Measurements from ENCODE around the gene PHLPP1.

The PHLPP1 gene

GRCh38 chr18:62856294-62856693 is 141.0 kb downstream of the PHLPP1 start:
- DNase-seq, result no peak

- no peak for DNase-seq
Observed at GRCh38 chr18:62857263-62857976, 142.1 kb downstream of the PHLPP1 start.

DNA sequence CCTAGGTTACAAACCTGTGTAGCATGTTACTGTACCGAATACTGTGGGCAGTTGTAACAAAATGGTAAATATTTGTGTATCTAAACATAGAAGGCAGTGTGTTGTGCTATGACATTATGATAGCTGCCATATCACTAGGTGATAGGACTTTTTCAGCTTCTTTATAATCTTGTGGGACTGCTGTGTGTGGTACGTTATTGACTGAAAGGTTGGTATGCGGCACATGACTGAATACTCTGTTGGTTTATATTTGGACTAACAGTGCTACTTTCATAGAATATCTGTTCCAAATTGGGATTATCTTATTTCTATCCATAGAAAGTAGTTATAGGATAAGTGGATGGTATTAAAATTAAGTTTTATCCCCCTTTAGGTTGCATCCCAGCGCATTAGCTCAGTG is 144.7 kb downstream of the PHLPP1 start:
- DNase-seq, result no peak

DNA sequence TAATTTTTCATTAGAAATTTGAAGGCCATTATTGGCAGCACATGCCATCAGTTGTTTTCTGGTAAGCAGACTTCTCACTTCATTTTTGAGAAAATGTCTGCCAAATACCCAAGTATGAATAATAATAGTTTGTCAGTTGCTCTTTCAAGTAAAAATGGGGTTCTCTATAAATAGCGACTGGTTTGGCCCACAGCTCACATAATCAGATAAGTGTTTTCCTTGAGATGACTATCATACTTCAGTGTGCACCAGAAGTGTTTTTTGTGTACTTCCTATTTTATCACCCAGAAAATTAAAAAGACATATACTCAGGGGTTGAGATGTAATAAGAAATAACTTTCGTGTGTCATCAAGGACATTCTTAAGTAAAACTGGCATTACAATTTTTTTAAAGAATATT is 147.1 kb downstream of the PHLPP1 start:
- DNase-seq, result no peak

GRCh38 chr18:62863579-62864001 is 148.2 kb downstream of the PHLPP1 start:
- no peak for DNase-seq

GRCh38 chr18:62865498-62865897 is 150.2 kb downstream of the PHLPP1 start:
- no peak for DNase-seq

GRCh38 chr18:62867534-62867933 is 152.2 kb downstream of the PHLPP1 start:
- no peak for DNase-seq

DNA sequence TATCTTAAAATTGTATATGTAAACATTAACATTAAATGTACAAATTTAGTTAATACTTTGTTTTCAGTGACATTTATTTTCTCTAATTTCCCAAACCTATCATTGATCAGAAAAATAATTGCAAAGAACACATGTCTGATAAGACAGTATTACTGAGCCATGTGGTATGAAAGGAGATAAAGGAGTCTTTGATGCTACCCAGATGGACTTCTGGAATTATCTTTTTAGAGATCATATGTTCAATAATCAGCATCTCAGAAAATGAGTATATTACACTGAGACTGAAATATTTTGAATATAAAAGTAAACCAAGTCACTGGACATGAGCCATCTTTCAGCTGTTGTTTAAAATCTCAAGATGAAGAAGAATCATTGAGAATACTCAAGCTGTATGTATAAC is 153.3 kb downstream of the PHLPP1 start:
- DNase-seq, result no peak

DNA sequence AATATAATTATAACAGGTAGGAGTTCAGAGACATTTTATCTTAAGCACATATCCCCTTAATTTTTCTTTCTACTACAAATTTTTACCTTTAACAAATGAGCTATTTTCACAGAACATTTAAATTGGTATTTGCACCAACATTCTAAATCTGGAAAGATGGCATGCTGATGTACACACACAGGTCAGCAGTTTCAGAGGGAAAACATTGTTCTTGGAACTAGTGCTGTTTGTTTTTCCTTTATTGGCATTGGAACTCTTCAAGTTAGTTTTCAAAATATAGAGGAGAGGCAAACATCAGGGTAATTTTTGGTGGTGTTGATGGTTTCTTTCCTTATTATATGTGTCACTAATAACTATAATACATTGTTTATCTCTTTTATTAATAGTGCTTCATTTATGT is 155.3 kb downstream of the PHLPP1 start:
- no peak for DNase-seq

DNA sequence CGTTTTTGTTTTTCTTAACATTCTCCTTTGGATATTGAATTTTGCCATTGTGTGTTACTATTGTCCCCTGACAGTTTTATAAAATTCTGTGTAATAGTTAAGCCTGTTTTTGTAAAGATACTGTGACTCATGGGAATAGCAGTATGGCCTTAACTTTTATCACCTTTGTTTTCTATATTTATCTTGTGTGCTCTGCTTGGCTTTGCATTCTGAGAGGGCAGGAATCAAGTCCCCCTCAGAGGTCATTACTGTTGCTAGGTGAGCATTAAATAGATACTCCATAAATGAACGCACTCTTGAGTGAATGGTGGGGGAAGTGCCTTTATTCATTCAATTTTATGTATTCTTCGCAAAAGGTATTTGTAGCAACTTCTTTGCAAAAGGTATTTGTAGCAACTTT is 160.0 kb downstream of the PHLPP1 start:
- no peak for DNase-seq

DNA sequence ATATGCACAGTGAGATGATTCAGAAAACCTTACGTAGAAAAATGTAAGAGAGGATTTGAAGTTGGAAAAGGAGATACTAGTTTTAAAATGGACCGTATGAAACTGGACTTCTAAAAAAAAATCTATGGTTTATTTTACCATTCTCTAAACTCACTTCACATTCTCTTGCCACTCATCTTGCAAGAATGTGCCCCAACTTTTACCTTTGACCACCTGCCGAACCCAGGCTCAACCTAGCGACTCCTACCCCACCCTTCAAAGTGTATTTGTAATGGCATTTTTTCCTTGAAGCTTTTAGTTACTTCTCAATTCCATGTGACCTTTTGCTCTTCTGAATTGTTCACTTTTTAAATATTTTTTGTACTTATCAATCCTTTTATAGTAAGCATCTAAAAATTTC is 160.8 kb downstream of the PHLPP1 start:
- no peak for DNase-seq

DNA sequence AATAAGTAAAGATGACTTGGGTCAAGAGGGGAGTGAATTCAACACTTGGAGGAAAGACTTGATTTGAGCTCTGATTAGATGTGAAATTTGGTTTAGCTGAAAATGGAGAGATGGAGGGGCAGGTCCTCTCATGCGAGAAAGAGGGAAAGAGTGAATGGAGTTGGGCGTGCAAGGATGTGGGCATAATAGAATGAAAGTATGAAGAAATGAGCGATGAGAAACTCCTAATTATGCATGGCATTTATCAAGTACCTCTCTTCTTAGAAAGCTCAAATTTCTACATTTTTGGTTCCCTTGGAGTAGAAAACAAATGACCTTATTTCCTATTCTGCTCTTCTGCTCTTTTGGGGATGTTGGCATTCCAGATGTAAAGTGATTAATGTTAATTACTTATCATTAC is 161.5 kb downstream of the PHLPP1 start:
- no peak for DNase-seq

DNA sequence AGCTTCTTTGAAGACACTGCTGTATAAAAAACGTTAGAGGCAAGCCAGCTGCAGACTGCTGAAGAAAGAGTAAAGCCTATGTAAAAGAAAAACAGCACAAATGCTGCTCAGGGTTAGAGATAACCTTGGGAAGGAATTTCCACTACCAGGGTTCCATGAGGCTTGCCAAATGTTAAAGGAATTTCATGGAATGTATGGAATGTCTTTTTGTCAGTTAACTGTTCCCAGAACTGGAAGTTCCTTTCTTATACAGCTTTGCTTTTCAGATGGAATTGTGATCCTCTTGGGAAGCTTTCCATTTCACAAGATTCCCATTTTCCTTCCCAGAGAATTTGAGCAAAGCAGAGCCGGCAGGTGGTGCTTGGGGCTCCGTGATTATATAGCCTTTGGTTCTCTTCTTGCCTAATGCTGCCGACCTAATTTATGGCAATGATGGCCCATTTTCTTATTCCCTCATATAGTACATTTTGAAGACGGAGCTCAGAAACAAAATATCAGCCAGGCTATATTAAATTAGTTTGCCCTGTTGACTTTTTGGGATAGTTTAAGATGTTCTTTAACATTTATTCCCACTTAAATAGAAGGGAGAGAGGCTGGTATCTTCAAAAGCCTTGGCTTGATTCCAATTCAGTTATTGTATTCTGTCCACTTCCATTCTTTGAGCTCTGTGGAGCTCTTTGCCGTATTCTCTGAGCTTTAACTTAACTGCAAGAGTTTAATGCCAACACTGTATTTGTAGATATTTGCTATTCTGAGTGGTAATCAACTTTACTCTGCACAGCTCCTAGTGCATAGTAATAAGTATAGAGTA is 162.3 kb downstream of the PHLPP1 start:
- DNase-seq, result peak; percentile 91

- peak; percentile 61 for DNase-seq
Observed at GRCh38 chr18:62878305-62878704, 163.0 kb downstream of the PHLPP1 start.

GRCh38 chr18:62880034-62880433 is 164.7 kb downstream of the PHLPP1 start:
- no peak for DNase-seq

DNA sequence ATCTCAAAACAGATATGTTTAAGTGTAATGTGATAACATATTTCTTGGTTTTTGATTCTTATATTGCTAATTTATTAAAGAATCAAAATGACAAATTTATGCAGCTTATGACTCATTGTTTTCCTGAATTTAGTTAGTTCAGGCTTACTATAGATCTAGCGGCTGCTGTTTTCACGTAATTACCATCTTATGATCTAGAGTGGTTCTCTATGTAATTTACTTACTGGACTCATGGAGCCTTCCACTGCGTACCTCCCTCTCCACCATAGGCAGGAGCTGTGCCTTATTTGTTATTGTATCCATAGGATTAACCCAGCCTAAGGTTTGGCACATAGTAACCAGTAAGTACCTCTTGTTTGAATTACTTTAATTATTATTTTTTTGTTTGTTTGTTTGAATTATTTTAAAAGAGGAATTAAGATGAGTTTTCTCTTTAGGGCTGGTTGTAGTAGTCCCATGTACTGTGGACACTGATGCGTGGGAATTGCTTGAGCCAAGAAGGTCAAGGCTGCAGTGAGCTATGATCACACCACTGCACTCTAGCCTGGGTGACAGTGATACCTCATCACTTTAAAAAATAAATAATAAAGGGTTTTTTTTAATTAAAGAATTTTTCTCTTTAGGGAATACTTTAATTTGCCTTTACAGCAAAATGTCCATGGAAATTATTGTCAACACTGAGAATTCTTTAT is 165.5 kb downstream of the PHLPP1 start:
- no peak for DNase-seq

DNA sequence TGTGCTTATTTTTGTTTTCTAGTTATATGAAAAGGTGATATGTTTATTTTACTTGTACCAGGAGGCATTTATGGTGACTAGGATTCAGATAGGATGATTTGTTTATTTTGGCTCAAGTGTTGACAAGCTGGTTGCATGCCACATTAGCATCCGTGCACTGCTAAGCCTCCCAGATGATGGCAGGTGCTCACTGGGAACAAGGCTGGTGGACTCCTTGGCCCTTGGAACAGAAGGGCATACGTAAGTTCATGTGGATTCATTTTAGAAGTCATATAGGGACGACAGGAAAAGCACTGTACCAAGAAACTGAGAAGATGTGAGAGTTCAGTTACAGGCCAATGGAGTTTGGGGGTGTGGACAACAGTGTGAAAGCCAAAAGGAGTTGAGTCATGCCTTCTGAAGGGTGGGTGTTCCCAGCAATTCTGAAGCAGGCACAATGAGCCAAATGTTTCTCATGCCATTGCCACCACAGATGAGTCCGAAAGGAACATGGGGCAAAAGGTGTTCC is 166.2 kb downstream of the PHLPP1 start:
- DNase-seq, result peak; percentile 88

- no peak for DNase-seq
Observed at GRCh38 chr18:62883937-62884735, 168.8 kb downstream of the PHLPP1 start.

- DNase-seq, result no peak
Observed at GRCh38 chr18:62885804-62886203, 170.5 kb downstream of the PHLPP1 start.

GRCh38 chr18:62894681-62895390 is 179.5 kb downstream of the PHLPP1 start:
- peak; percentile 8 for DNase-seq

GRCh38 chr18:62897153-62897552 is 181.8 kb downstream of the PHLPP1 start:
- peak; percentile 64 for DNase-seq

- no peak for DNase-seq
Observed at GRCh38 chr18:62898359-62898758, 183.0 kb downstream of the PHLPP1 start.
